Mucosa of descending colon (tissue), 3 donors: ENCODE data around the gene ARPC1A. TPM values are rescaled to one million over a fixed set of nuclear protein-coding genes. Genes with fewer than 3 reads are reported as not detected.

Experiments used
- ATAC-seq: fragments of 200-7000 bp; cut with Tn5 transposase; one replicate; pipeline ENCODE4 v1.9.1; 2020; ENCODE audit warnings: mild to moderate bottlenecking, moderate library complexity
- DNase-seq, 3 donors: peaks; one replicate each; pipeline ENCODE4 v3.0.0-alpha.2; 2020
- H3K36me3 ChIP-seq: fragments of 200-600 bp; one replicate; pipeline ENCODE4 v1.8.0; 2021; ENCODE audit warnings: low read depth, mild to moderate bottlenecking
- H3K4me1 ChIP-seq: fragments of 200-600 bp; one replicate; pipeline ENCODE4 v1.8.0; 2021; ENCODE audit warnings: low read depth, mild to moderate bottlenecking
- H3K4me3 ChIP-seq: fragments of 200-600 bp; one replicate; pipeline ENCODE4 v1.8.0; 2021; ENCODE audit warnings: mild to moderate bottlenecking
- H3K9me3 ChIP-seq: fragments of 200-600 bp; one replicate; pipeline ENCODE4 v1.8.0; 2021; ENCODE audit warnings: mild to moderate bottlenecking
- CTCF ChIP-seq: fragments of 200-600 bp; IDR thresholded peaks from one replicate; pipeline ENCODE4 v1.8.0; 2022; ENCODE audit warnings: antibody characterized with exemption, mild to moderate bottlenecking
- intact Hi-C, 2 donors: fragments of 100-400 bp; cut with DNase I in 1 of 2; cut with micrococcal nuclease in 1 of 2; formaldehyde crosslinking; loops; one replicate each; pipeline versions ENCODE4 v1.11.0 to v1.11.1; 2022; cut with DNase I, micrococcal nuclease
- total RNA-seq, 3 donors: library from RNA; stranded (reverse); fragmentation: NEBNext Ultra II Directional in 2 of 3; extraction: Animal tissue kit (Norgen Biotek cat#: 25700) in 2 of 3; gene quantifications; one replicate each; pipeline versions ENCODE4 v1.2.1 to v1.2.4, GENCODE V29; 2021 to 2023
- donor health status: DM: no; HTN: no; CAD: no; lungs with moderate emphysema.
- donor health status: DM: no; HTN: no; CAD: no.
- donor health status: DM: no; HTN: yes; CAD: no.

The ARPC1A gene
- total RNA-seq, 3 donors from 2014 or later: 142 to 158 (median 157) TPM

DNA sequence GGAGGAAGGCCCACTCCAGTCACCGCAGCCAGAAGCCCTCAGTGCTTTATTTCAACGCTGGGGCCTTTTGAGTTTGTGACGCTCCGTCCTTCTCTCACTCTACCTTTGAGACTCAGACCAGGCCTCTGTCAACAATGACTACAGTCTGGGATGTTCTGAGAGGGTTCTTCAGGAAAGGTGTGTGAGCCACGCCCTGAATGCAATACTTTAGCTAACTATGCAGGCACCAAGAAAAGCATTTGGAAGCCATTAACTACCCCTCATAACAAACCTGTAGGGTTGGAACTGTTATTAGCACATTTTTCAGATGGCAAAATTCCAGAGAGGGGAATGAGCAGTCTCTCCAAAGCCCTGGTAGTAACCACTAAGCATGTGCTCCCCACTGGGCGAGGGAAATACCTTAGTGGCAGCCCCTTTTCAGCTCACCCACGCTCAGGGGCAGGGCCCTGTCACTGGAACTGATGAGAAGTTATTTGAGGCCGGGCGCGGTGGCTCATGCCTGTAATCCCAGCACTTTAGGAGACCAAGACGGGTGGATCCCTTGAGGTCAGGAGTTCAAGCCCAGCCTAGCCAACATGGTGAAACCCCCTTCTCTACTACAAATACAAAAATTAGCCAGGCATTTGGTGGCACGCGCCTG, 43.2 kb downstream of the ARPC1A start:
- TF ChIP-seq CTCF: no peak

GRCh38 chr7:99369767-99370391, 44.2 kb downstream of the ARPC1A start:
- no peak for TF ChIP-seq CTCF
- DNase-seq (no peak), ATAC-seq (no peak)
- intact Hi-C loops: no loop called here
- no peaks in the 10 kb centered on the region for H3K9me3 ChIP-seq
- peaks cover 3% of the 10 kb centered on the region for H3K4me1 ChIP-seq
- H3K4me3 ChIP-seq: no peak overlapping the region
- H3K36me3 ChIP-seq: no peaks in the 10 kb centered on the region

More for the DNA sequence above, 43.2 kb downstream of the ARPC1A start:
- ATAC-seq (no peak), DNase-seq (no peak)
- no peak overlapping the region for H3K4me3 ChIP-seq
- H3K9me3 ChIP-seq: no peaks in the 10 kb centered on the region
- intact Hi-C loops: no loop called here
- peaks cover 4% of the 10 kb centered on the region for H3K36me3 ChIP-seq
- H3K4me1 ChIP-seq: peaks cover 3% of the 10 kb centered on the region

DNA sequence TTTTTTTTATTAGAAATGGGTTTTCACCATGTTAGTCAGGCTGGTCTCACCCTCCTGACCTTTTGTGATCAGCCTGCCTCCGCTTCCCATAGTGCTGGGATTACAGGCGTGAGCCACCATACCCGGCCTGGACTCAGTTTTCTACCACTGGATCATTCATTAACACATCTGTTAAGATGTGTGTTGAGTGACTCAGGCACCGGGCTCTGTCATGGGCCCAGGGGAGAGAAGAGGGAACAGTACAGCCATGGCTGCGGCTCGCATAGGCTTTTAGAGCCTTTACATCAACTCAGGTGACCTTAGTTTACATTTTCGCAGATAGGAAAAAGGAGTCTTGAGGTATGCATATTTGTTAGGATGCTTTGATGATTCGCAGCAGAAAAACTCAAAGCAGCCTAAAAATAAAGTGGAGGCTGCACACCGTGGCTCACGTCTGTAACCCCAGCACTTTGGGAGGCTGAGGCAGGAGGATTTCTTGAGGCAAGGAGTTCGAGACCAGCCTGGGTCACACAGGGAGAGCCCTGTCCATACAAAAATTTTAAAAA, 45.8 kb downstream of the ARPC1A start:
- no peaks in the 10 kb centered on the region for H3K9me3 ChIP-seq
- TF ChIP-seq CTCF: no peak
- DNase-seq (no peak), ATAC-seq (no peak)
- intact Hi-C loops: no loop called here
- H3K36me3 ChIP-seq: no peaks in the 10 kb centered on the region
- H3K4me1 ChIP-seq: peaks cover 14% of the 10 kb centered on the region
- no peak overlapping the region for H3K4me3 ChIP-seq

- DNase-seq (peak in 2 of 3 donors; percentile 52 to 53), ATAC-seq (peak; percentile 6)
- Histone ChIP-seq H3K9me3 (no peaks in the 10 kb centered on the region), H3K4me3 (no peak overlapping the region), H3K4me1 (peaks cover 16% of the 10 kb centered on the region), H3K36me3 (no peaks in the 10 kb centered on the region)
- TF ChIP-seq CTCF: no peak
- intact Hi-C loops: no loop called here
Observed at GRCh38 chr7:99372275-99373090, 46.8 kb downstream of the ARPC1A start.

DNA sequence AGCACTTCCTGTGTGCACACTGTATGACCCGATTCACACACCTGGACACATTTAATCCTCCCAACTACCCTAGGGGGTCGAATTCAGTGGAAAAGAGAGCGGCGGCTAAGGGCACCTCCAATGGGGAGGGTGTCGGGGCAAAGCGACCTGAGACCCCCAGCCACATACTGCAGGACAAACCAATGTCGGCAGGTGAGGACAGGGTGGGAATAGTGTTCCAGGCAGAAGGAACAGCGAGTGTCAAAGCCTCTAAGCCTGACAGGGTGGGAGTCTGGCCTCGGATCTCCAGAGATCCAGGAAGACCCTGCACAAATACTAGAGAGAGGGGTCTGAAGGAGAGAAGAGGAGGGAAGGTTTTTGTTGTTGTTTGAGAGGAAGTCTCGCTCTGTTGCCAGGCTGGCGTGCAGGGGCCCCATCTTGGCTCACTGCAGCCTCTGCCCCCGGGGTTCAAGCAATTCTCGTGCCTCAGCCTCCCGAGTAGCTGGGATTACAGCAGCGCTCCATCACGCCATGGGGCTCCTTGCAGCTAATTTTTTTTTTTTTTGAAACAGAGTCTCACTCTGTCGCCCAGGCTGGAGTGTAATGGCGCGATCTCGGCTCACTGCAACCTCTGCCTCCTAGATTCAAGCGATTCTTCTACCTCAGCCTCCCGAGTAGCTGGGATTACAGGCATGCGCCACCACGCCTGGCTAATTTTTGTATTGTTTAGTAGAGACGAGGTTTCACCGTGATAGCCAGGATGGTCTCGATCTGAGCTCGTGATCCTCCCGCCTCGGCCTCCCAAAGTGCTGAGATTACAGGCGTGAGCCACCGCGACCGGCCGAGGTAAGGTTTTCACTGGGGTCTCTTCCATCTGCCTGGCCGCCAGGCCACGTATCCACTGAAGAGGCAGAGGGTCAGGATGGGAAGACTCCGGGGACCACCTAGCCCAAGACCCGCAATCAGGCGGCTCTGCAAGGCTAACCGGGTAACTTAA, 47.7 kb downstream of the ARPC1A start:
- intact Hi-C loops: no loop called here
- no peaks in the 10 kb centered on the region for H3K9me3 ChIP-seq
- no peak for TF ChIP-seq CTCF
- H3K4me1 ChIP-seq: peaks cover 16% of the 10 kb centered on the region
- no peak overlapping the region for H3K4me3 ChIP-seq
- ATAC-seq (no peak), DNase-seq (no peak)
- no peaks in the 10 kb centered on the region for H3K36me3 ChIP-seq
